Mesothelial cell of epicardium (in vitro differentiated cells): ENCODE results near the gene SGMS1. TPM values are rescaled to one million over a fixed set of nuclear protein-coding genes. Genes with fewer than 3 reads are reported as not detected.

ENCODE experiments used
- DNase-seq, 2 experiments: peaks; one replicate each; pipeline ENCODE4 v3.0.0; 2021; ENCODE audit warnings: low spot score in 2 of 2; ENCODE audit not compliant: unreplicated experiment in 2 of 2
- H3K27ac Mint-ChIP-seq: 2 replicates; pipeline ENCODE4 v1.8.0; 2021; ENCODE audit warnings: mixed read lengths
- H3K27me3 Mint-ChIP-seq: 2 replicates; pipeline ENCODE4 v1.8.0; 2021; ENCODE audit warnings: low read depth, mixed read lengths
- H3K36me3 Mint-ChIP-seq: 2 replicates; pipeline ENCODE4 v1.8.0; 2021; ENCODE audit warnings: mixed read lengths
- H3K4me1 Mint-ChIP-seq: 2 replicates; pipeline ENCODE4 v1.8.0; 2021; ENCODE audit warnings: mixed read lengths
- H3K4me3 Mint-ChIP-seq: 2 replicates; pipeline ENCODE4 v1.8.0; 2021; ENCODE audit warnings: mild to moderate bottlenecking, moderate library complexity, mixed read lengths
- H3K9me3 Mint-ChIP-seq: 2 replicates; pipeline ENCODE4 v1.8.0; 2021; ENCODE audit warnings: mixed read lengths
- total RNA-seq: library from RNA; stranded (reverse); gene quantifications from 3 replicates; pipeline ENCODE4 v1.2.1, GENCODE V29; 2021
- TF ChIP-seq, protein P1 (sequence below): fragments of 200-600 bp; sonication (generic); IDR thresholded peaks from one replicate; pipeline ENCODE4 v1.5.0; 2021; ENCODE audit warnings: antibody characterized with exemption; ENCODE audit not compliant: unreplicated experiment

Gene SGMS1
- total RNA-seq, 1 donor from 2014 or later = 14.9 TPM

DNA sequence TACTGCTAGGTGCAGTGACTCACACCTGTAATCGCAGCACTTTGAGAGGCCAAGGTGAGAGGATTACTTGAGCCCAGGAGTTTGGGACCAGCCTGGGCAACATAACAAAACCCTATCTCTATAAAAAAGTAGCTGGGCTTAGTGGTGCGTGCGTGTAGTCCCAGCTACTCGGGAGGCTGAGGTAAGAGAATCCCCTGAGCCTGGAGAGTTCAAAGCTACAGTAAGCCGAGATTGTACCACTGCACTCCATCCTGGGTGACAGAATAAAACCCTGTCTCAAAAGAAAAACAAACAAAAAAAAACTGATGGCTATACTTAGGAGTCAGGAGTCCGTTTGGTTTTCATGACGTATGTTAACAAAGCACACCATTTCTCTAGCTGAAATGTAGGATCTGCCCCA lies 2.9 kb downstream of the SGMS1 start:
- Mint-ChIP-seq H3K4me1 (peaks cover 28% of the 10 kb centered on the region), H3K27me3 (no peaks in the 10 kb centered on the region), H3K27ac (no peak overlapping the region), H3K9me3 (no peaks in the 10 kb centered on the region), H3K4me3 (no peak overlapping the region), H3K36me3 (no peaks in the 10 kb centered on the region)
- DNase-seq = no peak
- TF ChIP-seq, protein P1, sequence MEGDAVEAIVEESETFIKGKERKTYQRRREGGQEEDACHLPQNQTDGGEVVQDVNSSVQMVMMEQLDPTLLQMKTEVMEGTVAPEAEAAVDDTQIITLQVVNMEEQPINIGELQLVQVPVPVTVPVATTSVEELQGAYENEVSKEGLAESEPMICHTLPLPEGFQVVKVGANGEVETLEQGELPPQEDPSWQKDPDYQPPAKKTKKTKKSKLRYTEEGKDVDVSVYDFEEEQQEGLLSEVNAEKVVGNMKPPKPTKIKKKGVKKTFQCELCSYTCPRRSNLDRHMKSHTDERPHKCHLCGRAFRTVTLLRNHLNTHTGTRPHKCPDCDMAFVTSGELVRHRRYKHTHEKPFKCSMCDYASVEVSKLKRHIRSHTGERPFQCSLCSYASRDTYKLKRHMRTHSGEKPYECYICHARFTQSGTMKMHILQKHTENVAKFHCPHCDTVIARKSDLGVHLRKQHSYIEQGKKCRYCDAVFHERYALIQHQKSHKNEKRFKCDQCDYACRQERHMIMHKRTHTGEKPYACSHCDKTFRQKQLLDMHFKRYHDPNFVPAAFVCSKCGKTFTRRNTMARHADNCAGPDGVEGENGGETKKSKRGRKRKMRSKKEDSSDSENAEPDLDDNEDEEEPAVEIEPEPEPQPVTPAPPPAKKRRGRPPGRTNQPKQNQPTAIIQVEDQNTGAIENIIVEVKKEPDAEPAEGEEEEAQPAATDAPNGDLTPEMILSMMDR = no peak

DNA sequence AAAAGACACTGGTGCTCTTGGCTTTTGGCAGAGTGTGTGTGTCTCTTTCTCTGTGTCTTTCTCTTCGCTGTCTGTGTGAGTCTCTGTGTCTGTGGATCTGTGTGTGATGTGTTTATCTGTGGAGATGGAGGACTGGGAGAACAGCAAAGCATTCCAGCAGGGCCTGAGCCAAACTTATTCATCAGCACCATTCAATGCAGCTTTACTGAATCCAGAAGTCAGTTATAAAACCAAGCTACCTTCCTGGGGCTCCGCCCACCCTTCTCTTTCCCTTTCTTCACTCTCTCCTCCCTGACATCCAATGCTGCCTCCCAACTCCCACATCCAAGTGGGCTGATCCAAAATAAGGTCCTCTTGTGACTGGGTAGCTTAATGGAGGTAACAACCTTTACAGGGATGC lies 3.9 kb downstream of the SGMS1 start:
- Mint-ChIP-seq H3K4me3 (no peak overlapping the region), H3K36me3 (no peaks in the 10 kb centered on the region), H3K4me1 (peaks cover 21% of the 10 kb centered on the region), H3K27ac (no peak overlapping the region), H3K27me3 (no peaks in the 10 kb centered on the region), H3K9me3 (no peaks in the 10 kb centered on the region)
- TF ChIP-seq, protein P1 = no peak
- no peak for DNase-seq

DNA sequence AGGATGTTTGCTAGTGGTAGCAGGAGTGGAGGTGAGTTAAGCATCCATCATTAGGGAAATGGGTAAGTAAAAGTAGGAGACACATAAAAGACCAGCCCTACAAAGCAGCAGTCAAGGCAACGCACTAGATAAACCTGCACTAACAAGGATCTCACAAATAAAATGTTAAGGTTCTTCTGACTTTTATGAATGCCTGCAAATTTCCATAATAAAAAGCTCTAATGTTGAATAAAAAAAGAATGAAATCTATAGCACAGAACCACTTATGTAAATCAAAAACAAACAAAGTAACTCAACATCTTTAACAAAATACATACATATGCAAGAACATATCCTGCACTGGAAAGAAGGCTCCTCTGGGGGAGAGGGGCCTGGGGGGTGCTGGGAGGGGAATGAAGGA lies 4.6 kb downstream of the SGMS1 start:
- peaks cover 23% of the 10 kb centered on the region for H3K4me1 Mint-ChIP-seq
- TF ChIP-seq, protein P1 = no peak
- H3K27ac Mint-ChIP-seq = no peak overlapping the region
- no peak for DNase-seq
- no peaks in the 10 kb centered on the region for H3K9me3 Mint-ChIP-seq
- no peaks in the 10 kb centered on the region for H3K36me3 Mint-ChIP-seq
- no peak overlapping the region for H3K4me3 Mint-ChIP-seq
- H3K27me3 Mint-ChIP-seq = no peaks in the 10 kb centered on the region

DNA sequence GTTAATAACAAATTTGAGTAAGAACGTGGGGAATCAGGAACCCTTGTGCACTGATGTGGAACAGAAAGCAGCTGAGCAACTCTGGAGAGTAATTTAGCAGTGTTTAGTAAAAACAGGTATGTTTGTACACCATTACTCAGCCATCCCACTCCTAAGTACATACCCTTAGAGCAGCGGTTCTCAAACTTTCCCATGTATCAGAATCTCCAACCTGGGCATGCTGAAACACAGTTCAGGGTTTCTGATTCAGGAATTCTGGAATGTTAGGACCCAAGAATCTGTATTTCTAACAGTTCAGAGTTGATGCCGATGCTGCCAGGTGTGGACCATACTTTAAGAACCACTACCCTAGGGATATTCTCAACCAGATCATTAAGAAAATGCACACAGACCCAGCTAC lies 5.1 kb downstream of the SGMS1 start:
- Mint-ChIP-seq H3K4me1 (peaks cover 28% of the 10 kb centered on the region), H3K27ac (no peak overlapping the region), H3K36me3 (no peaks in the 10 kb centered on the region), H3K9me3 (no peaks in the 10 kb centered on the region), H3K4me3 (no peak overlapping the region), H3K27me3 (no peaks in the 10 kb centered on the region)
- DNase-seq = no peak
- TF ChIP-seq, protein P1 = no peak

DNA sequence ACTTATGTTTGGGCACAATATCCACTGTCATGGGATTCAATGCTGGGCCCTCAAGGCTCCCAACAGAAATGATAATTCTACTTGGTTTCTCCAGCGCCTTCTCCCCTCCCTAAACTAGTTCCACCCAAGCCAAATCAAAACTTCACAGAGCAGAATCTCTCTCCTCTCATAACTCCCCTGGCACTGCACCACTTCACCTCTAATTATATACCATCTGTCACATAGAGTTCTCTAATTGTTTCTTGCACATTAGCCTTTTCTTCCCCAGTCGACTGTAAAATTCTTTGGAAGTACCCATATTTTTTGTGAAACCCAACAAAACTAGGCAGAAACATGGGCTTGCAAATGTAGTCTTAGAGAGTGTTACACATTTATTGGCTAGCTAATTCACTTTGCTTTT lies 8.1 kb downstream of the SGMS1 start:
- Mint-ChIP-seq H3K36me3 (no peaks in the 10 kb centered on the region), H3K4me3 (no peak overlapping the region), H3K4me1 (peaks cover 19% of the 10 kb centered on the region), H3K27ac (no peak overlapping the region), H3K27me3 (no peaks in the 10 kb centered on the region), H3K9me3 (no peaks in the 10 kb centered on the region)
- no peak for DNase-seq
- TF ChIP-seq, protein P1 = no peak
